HG02763 (cell line): ENCODE results near the gene CNR2.
"Not testable (repeated sequence)": the region's sequence is repeated elsewhere in the genome, so short reads cannot be mapped to it uniquely, and the experiment has no call there.

ENCODE experiments used
- ATAC-seq: cut with Tn5 transposase; IDR thresholded peaks from one replicate; pipeline ENCODE4 v1.9.1; 2021; ENCODE audit warnings: mild to moderate bottlenecking, moderate library complexity; ENCODE audit not compliant: unreplicated experiment

Gene CNR2

GRCh38 chr1:23838401-23838866 lies 74.7 kb downstream of the CNR2 start:
- ATAC-seq, result peak; percentile 53

- ATAC-seq, result no peak
Observed at GRCh38 chr1:23837908-23838307, 75.3 kb downstream of the CNR2 start.

GRCh38 chr1:23836037-23836436 lies 77.1 kb downstream of the CNR2 start:
- ATAC-seq, result no peak

- ATAC-seq, result not testable (repeated sequence)
Observed at GRCh38 chr1:23834156-23834555, 79.0 kb downstream of the CNR2 start.

- no peak for ATAC-seq
Observed at GRCh38 chr1:23827717-23828116, 85.4 kb downstream of the CNR2 start.

- ATAC-seq, result not testable (repeated sequence)
Observed at GRCh38 chr1:23826590-23826989, 86.6 kb downstream of the CNR2 start.

GRCh38 chr1:23825762-23826522 lies 87.2 kb downstream of the CNR2 start:
- peak; percentile 54 for ATAC-seq

GRCh38 chr1:23825076-23825761 lies 87.9 kb downstream of the CNR2 start, which contains the start of gene HMGCL:
TSS of gene HMGCL (minus strand) at chr1:23825429. CDS start at chr1:23825415, 14 bp downstream.
- peak; percentile 72 for ATAC-seq

GRCh38 chr1:23824711-23825075 lies 88.5 kb downstream of the CNR2 start:
- no peak for ATAC-seq

GRCh38 chr1:23823767-23824166 lies 89.4 kb downstream of the CNR2 start:
- ATAC-seq, result no peak
